Activated CD8-positive, alpha-beta memory T cell treated with anti-CD3 and anti-CD28 coated beads, Interleukin-2, amount 50 U/mL, for 48 hours (primary cell): ENCODE measurements around the gene PRKN.

Source experiments
- DNase-seq: peaks from one replicate; pipeline ENCODE4 v3.0.0-alpha.2; 2020

The PRKN gene

DNA sequence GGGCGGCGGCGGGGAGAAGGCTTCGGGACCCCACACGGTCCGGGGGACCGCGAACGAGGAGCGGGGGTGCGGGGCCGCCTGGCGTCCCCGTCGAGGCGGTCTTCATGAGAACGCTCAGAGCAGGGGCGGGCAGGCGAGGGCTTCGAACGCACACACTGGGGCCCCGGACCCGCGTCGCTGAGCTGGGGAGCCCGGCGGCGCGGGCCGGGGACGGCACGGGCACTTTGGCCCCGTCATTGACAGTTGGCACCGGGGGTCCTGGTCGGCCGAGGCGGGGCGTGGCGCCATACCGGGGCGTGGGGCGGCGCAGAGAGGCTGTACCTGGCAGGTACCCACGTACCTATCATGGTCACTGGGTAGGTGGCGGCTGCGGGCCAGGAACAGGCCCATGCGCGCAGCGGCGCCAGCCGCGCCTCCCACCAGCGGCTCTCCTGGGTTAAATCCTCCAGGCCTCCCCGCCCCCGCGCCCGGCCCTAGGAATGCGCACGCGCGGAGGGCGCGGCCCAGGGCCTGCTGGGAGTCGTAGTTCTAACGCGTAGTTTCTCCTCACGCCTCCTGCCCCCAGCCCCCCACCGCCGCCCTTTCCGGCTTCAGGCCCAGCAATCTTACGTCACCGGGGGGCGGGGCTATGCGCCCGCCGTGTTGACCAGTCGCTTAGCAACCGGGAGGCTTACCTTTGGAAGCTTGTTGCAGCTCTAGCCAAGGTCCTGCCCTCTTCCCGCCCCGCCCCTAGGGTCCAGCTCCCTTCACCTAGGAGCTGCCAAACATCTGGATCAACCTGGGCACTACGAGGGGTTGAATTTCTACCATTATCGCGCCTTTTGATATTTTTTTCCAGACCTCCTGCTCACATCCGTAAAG is at the start of gene PRKN, which contains the start of gene PACRG:
Gene PRKN (minus strand): TSS at position 445 of the 861 bp plus-strand sequence.
Gene PACRG (plus strand): TSS at position 653 of the 861 bp plus-strand sequence.
- DNase-seq: peak; percentile 98

DNA sequence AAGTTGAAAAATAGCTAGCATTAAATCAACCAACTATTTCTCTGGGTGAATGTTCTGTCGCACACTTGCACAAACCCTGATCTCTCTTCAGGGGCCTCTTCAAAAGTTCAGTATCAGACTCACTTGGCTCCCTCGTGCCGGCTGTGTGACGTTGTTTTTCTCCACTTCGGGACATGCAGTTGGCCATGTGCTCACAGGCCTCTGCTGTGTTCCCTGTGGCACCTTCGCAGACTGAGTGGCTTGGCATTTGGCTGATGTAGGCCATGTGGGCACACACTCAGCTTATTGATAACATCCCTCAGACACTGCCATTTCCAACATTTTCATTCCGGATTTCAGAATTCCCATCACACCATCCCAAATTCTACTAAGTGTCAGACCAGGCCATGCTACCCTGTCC is 49.5 kb upstream of the PRKN start:
- DNase-seq: no peak

DNA sequence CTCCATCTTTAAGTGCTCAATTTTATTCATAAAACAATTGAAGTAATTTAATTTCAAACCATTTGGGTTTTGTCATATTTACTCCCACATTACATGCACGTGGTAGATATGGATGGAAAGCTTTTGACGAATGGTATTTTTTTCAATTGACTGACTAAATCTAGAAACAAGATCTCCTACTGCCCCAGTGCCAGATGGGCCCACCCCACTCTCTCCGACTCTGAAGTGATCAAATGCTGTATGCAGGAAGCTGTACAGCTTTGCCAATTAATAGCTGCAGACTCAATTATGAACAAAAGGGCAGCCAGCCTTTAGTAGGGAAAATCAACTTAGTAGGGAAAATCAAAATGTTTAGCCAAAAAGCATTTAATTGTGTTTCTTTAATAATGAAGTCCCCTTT is 46.4 kb upstream of the PRKN start:
- DNase-seq: no peak

DNA sequence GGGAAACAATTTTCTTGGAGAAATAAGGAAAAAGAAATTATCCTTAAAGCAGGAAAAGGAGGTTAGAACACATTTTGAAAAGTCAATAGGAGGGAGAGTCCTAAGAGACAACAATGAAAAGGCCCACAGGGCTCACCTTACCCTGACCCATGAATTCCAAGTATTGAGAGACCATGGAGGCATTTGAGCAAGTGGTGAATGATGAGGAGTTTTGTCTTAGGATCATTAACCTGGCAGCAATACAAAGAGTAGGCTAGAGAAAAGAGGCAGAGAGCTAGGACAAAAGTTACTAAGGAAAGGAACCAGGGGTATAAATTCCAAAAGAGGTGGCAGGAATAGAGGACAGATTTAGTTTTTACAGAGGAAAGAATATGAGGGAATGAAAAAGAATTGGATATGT is 44.9 kb upstream of the PRKN start:
- DNase-seq: no peak

DNA sequence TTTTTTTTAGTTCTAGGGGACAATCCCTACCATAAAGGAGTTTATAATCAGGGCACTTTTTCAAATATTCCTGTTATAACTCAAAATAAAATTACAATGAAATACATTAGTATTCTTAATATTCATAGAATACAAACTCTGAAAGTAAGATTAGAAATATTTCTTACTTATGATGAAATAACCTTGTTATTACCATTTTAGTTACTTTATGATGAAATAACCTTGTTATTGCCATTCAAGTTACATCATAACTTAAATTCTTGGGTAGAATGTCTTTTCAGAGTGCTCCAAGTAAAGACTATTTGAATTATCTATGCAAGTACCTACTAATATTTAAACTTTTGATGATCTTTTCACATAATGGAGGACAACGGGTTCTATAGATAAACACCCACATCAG is 43.4 kb upstream of the PRKN start:
- DNase-seq: no peak

DNA sequence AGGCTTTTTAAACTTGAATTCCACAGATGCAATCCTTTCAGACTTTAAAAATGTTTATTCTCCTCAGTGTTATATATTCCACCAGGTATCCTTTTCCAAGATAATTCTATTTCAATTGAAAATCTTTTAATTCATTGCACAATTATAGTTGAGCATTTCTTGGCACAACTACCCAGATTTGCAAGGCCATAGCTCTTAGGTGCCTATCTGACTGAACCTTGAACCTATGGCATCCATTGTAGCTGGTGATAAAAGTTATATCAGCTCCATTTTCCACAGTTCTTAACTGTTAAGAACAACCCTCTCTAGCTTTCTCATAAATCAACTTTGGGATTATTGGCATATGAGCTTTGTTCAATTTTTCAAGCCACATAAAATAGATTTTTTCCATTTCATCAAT is 42.6 kb upstream of the PRKN start:
- no peak for DNase-seq

DNA sequence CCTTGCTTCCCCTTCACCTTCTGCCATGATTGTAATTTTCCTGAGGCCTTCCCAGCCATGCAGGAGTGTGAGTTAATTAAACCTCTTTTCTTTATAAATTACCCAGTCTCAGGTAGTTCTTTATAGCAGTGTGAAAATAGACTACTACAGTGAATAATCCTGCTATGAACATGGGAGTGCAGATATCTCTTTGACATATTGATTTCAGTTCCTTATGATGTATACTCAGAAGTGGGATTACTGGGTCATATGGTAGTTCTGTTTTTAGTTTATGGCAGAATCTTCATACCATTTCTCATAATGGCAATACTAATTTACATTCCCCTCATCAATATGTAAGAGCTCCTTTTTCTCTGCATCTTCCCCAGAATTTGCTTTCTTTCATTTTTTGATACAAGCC is 26.2 kb upstream of the PRKN start:
- DNase-seq: no peak

DNA sequence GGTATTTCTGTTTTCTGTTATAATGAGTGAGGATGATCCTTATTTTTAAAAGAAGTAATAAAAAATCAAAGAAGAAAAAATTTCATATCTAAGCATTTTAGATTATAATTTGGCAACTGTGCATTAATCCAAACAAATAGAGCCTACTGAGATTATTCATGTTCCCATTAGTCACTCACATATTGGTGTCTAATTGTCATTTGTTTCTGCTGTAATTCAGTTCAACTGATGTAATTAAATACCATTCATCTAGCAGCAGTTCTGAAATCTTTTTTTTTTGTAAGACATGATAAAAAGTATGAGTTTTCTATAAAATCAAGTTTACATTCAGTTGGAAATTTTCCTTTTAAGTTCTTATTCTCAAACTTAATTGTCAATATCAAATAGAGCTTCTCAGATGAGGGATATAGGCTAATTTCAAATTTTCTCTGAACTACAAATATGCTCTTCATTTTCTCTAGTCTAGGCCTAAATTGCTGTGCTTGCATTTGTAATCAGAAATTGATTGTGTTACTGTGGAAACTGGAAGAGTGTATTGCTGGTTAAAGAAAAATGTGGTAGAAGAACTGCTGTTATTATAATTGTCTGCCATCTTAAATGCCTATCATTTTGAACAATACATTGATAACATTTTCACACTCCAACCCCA is 23.8 kb upstream of the PRKN start:
- no peak for DNase-seq

DNA sequence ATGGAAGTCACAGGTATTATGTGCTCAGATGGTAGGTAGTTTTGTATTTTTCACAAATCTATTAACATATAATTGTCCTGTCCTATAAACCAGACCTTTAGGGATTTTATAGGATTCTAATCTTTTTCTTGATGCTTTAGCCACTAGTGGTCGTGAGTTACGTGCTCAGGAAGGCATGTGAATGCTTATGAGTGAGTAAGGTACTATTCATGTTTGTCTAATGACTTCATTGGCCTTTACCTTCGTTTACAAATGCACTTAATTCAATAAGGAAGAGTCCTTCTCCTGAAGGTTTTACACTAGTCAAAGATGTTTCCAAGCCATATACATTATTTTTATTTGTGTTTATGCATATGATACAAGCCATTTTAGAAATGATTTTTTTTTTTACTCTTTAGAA is 23.2 kb upstream of the PRKN start:
- DNase-seq: no peak

DNA sequence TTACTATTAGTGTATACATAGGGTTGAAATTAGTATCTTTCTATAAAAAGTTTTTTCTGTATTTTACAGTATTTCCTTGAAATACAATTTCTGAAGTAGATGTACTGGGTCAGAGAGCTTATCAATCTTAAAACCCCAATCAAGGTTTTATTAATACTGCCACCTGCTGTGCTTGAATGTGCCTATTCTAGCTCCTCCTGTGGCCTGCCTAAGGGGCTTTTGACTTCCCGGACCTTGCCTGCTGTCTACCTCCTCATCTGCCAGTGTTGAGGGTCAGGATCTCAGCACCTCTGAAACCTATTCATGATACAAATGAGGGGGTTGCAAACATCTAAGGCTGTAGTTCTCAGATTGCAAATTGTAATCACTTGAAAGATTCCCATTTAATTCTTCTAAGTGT is 9.4 kb upstream of the PRKN start:
- DNase-seq: no peak

DNA sequence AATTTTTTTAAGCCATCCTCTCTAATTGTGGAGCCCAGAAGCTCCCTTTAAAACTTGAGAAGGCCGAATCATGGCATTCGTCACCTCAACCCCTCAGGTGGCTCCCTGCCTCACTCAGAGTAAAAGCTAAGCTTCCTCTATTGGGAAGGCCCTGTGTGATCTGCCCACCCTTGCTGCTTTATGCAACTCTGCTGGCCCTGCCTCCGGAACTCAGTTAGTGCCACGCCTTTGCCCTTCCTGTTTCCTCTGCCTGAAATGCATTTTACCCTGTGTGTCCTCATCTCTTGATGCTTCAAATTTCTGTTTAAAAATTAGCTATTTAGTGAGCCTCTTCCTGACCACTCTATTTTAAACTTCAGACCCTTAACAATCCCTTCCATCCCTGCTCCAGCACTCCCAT is 5.9 kb upstream of the PRKN start:
- DNase-seq: no peak

DNA sequence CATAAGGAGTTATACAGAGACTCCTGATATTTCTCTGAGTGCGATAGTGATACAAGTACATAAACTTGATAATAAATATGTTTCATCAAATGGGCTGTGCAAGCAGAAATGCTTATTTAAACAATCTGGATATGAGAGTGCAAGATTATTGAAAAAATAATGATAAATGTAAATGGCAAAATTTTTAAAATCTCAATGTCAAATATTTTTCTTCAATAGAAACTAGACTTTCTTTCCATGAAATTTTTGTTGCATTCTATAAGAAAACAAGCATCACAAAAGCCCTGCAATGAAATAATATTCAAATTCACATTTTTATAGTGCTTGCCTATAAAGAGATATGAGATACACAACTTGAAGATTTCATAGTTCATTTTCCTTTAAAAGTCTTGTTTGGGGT is 2.9 kb upstream of the PRKN start:
- no peak for DNase-seq

DNA sequence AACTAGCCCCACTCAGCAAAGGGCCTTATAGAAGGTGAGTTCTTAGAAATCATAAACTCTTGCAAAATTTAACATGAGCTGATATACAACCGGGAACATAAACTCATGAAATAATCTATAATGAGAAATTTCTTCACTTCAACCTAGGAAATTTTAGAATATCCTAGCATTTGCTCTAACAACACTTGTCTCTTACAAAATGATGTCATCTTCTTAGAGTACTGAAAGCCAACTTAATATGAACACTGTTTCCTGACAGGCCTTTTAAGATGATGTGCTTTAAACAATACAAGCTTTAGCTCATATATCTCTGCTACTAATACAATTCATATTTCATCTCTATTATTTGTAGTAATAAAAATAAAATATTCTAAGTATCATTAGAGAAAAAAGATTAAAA is 1.1 kb upstream of the PRKN start:
- no peak for DNase-seq

DNA sequence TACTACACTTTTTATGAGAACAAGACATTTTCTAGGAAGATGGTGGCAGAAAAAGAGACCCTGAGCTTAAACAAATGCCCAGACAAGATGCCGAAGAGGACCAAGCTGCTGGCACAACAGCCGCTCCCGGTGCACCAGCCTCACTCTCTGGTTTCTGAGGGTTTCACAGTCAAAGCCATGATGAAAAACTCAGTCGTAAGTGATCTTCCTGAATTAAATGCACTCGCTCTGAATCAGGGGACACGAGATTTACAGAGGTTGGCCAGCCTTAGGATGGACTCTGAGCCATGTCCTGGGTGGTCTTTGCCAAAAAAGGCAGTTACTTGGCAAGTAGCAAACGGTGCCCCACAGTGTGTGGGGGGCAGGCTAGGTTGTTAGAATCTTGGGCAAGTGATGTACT is 631 bp upstream of the PRKN start:
- DNase-seq: peak; percentile 53

DNA sequence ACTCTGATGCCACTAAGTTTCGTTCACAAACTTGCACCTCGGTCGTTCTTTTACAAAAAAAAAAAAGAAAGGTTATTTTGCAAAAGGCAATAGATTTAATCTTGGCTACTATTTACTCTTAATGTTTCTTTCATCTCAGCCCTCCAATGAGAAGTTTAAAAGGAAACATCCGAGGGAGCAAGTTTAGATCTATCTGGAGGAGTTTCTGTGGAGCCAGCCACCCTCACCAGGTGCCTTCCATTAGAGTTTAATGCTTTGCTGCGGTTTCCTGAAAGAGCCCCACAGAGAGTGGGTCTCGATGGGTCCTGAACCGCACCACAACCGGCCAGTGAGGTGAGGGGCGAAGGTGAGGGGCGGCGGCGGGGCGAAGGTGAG is 632 bp downstream of the PRKN start:
- no peak for DNase-seq

DNA sequence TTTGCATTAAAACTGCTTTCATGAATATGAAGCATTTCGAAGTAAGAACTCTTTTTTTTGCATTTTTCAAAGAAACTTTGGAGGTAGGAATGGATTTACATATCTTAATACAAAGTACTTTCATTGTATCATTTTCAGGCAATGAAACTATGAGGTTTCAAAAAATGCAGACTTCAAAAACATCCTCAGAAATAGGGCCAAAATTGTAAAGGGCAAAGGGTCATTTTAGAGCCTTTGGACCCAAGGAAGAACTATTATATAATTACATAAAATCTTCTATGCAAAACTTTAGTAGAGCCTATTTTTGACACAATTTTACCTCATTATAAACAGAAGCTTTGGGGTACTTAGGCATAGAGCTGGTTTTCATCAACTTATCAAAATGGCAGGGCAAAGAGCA is 4.9 kb downstream of the PRKN start:
- DNase-seq: no peak

DNA sequence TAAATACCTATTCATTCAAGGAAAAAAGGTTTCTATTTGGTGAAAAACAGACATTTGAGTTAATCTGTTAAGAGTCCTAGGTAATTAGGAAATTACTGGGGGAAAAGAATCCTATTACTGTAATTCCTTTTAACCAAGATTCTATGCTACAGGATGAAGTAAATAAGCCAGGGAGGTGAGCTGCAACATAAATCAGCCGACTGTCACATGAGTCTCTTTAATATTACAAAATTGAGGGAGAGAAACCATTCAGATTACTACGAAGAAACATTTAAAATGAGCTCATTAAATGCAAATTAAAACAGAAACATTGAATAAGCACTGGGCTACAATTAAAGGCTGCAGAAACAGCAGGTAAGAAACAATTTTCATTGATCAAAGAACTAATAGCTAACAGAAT is 5.3 kb downstream of the PRKN start:
- no peak for DNase-seq

DNA sequence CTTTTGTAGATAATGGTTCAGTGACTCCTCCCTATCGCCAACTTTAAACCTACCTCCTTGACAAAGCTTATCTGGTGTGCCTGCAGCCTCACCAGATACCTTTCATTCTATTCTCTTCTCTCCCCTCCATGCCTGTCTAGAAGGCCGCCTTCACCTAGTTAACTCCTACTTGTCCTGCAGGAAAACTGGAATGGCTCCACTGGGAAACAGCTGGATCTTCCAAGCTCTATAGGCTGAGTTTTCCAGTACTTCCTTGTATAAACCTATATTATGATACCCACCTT is 6.2 kb downstream of the PRKN start:
- DNase-seq: no peak

DNA sequence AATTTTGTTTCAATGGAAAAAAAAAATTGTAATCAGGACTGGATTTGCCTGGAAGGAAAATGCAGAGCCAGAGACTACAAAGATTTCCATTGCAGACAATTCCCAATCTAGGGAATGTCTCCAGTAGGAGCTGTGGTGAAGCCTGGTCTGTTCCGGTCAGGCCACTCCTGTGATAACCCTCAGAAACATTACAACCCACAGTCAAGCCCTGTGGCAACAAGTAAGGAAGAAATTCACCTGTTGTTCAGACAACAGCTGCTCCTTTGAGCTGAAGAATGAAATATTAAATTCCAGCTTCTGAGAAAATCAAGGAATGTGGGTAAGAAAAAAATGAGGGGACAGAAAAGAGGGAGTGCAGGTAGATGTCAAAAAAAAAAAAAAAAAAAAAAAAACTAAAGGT is 8.0 kb downstream of the PRKN start:
- no peak for DNase-seq

DNA sequence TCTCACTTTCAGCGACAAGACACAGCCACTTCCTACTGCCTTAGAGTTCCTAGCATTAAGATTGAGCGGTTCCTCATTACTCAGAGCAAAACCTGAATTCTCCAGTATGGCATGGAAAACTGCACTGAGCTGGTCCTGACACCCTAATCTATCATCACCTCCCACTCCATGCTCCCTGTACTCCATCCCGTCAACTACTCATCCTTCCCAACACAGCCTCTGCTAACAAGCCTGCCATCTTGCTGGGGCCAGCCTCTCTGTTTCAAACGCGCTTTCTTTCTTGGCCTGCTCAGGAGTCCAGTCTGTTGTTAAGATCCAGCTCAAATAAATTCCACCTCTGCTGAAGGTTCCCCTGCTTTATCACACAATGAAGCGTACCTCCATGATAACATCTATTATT is 12.0 kb downstream of the PRKN start:
- no peak for DNase-seq

DNA sequence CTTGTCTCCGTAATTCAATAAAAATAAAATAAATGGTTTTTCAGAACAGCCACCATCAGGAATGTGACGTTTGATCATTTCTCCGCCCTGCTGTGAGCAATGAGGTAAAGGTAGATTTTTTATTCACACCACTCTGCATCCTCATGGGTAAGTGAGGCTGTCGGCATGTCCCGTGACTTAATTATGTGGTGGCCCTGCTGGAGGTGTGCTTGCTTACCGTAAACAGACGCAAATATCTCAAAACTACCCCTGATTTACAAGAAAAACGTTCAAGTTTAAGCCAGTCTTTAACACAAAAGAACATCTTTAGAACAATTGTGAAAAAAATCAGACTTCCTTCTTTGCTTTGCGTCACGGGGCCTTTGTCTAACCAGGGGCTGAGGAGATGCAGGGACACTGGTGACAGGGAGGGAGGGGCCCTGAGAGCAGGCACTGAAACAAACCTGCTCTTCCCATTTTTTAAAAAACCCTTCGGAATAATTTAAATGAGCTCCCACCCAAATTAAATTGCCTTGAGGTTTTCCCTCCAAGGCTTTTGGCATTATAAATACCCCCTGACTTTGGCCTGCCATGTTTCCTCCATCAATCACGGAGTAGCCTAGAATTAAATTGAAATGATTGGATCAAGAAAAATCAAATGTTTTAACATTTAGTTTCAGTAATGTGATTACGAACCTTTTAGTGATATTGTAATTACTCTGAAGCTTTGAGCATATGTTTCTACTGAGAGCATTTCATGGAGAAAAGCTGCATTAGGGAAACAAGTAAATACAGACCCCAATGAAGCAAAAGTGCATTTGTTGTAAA is 13.4 kb downstream of the PRKN start:
- DNase-seq: no peak

DNA sequence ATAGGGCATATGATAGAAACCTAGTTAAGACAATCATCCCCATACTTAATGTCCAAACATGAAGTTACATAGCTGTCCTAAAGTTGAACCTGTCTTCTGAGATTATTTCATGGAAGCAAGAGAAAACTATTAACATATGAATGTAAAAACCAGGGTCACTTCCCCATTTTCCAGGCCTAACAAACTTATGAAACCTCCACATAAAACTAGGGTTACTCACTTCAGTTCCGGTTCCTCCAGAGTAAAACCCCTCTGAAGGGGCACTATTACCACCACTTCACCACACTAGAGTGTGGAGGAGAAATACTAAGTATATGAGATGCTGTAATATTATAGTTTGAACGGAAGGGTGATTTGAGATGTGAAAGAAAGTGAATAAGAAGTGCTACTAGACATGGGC is 14.9 kb downstream of the PRKN start:
- DNase-seq: no peak

DNA sequence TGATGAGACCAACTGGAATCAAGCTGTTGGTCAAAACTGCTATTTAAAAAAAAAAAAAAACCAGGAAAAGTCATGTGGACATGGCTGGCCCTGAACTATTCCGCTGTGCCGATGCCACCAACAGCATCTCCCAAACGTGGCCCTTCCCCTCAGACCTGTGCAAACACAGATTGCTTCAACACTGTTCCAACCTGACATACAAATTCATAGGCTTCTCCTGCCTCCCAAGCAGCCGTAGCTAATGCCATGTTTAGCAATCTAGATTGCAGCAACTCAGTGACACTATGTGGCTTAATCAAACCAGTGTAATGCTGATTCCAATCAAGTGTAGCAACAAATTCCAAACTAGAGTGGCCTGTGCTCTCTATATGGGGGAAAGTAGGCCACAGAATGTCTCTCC is 16.2 kb downstream of the PRKN start:
- DNase-seq: no peak

DNA sequence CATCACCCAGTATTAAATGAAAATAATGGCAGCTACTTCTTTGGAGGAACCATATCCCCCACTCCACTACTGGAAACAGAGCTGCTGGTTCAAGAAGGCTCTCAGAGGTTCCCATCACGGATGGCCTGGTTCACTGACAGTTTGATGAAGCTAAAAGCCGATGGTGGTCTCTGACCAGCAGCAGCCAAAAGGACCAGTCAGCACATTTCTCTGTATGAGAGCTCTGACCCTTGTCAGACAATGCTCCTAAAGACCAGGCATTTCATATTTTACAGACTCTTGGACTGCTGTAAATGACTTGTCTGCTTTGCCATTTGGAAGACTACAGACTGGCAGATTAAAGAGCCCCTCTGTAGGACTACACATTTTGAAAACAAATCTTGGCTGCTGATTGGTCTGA is 16.6 kb downstream of the PRKN start:
- DNase-seq: no peak
